ENCODE results near the gene HNRNPA1. TPM values are rescaled to one million over a fixed set of nuclear protein-coding genes. Genes with fewer than 3 reads are reported as not detected.
"Not testable (repeated sequence)": the region's sequence is repeated elsewhere in the genome, so short reads cannot be mapped to it uniquely, and the experiment has no call there.

The HNRNPA1 gene
- 100 to 1,000 TPM; 246 to 247 TPM for total RNA-seq

- Histone ChIP-seq H3K4me1 (peaks cover 48% of the 10 kb centered on the region), H3K36me3 (replicated peaks in 1 of 2; ENCODE audit: insufficient read depth in 1 of 2, low read depth in 2 of 2) (peaks cover 8 to 14% of the 10 kb centered on the region in 2 donors), H3K4me3 (peak within 1 kb of the TSS; percentile 52 to 62), H3K9me3 (no peaks in the 10 kb centered on the region), H3K27ac (peak within 1 kb of the TSS; percentile 84 to 99 (median 96)), H3K27me3 (no peaks in the 10 kb centered on the region)
- intact Hi-C loops (cut with DNase I): no loop called here
- peak in 1 of 7 experiments; percentile 17 for TF ChIP-seq CTCF (IDR thresholded peaks at IDR 0.05)
- peak; percentile 88 to 99 (median 99) for TF ChIP-seq POLR2A (IDR thresholded peaks at IDR 0.05)
- DNase-seq: peak; percentile 96 to 100 (median 98)
- WGBS, 2 donors: 0% methylated on average over 48 of the region's 48 CpGs
- ATAC-seq: peak; percentile 87
These were observed at the start of gene HNRNPA1 for GRCh38 chr12:54280468-54281260. TSS of gene HNRNPA1 (plus strand) at chr12:54280726. CDS start at chr12:54280808, 82 bp downstream.

GRCh38 chr12:54231269-54231668 lies 49.3 kb upstream of the HNRNPA1 start:
- H3K27ac ChIP-seq; H3K4me3 ChIP-seq; H3K9me3 ChIP-seq; H3K27me3 ChIP-seq; DNase-seq; H3K36me3 ChIP-seq (replicated peaks in 1 of 2; ENCODE audit: insufficient read depth in 1 of 2, low read depth in 2 of 2); H3K4me1 ChIP-seq; intact Hi-C loops (cut with DNase I); ATAC-seq: not testable (repeated sequence)
- 94 to 96% methylated on average over 3 of the region's 3 CpGs for WGBS, 2 donors

- intact Hi-C loops (cut with DNase I): no loop called here
- Histone ChIP-seq H3K4me1 (no peaks in the 10 kb centered on the region), H3K27ac (no peak overlapping the region), H3K36me3 (replicated peaks in 1 of 2; ENCODE audit: insufficient read depth in 1 of 2, low read depth in 2 of 2) (no peaks in the 10 kb centered on the region), H3K9me3 (no peaks in the 10 kb centered on the region), H3K4me3 (no peak overlapping the region), H3K27me3 (no peaks in the 10 kb centered on the region)
- WGBS, 2 donors: 85 to 88% methylated on average over 2 of the region's 2 CpGs
- no peak for ATAC-seq
- DNase-seq: no peak
- TF ChIP-seq CTCF (IDR thresholded peaks at IDR 0.05): no peak
These were observed 47.7 kb upstream of the HNRNPA1 start for GRCh38 chr12:54232790-54233189.

- intact Hi-C loops (cut with DNase I): no loop called here
These were observed 42.0 kb upstream of the HNRNPA1 start for GRCh38 chr12:54238531-54238930.

GRCh38 chr12:54239620-54240019 lies 40.9 kb upstream of the HNRNPA1 start:
- H3K9me3 ChIP-seq: no peaks in the 10 kb centered on the region
- no peaks in the 10 kb centered on the region for H3K4me1 ChIP-seq
- peaks cover 3 to 15% of the 10 kb centered on the region in 2 donors for H3K36me3 ChIP-seq (replicated peaks in 1 of 2; ENCODE audit: insufficient read depth in 1 of 2, low read depth in 2 of 2)
- DNase-seq (no peak), ATAC-seq (no peak)
- no peak overlapping the region for H3K27ac ChIP-seq
- no peaks in the 10 kb centered on the region for H3K27me3 ChIP-seq
- intact Hi-C loops (cut with DNase I): no loop called here
- no peak overlapping the region for H3K4me3 ChIP-seq
- no peak for TF ChIP-seq POLR2A (IDR thresholded peaks at IDR 0.05)
- TF ChIP-seq CTCF (IDR thresholded peaks at IDR 0.05): no peak

More at GRCh38 chr12:54238531-54238930, 42.0 kb upstream of the HNRNPA1 start:
- Histone ChIP-seq H3K9me3 (no peaks in the 10 kb centered on the region), H3K36me3 (replicated peaks in 1 of 2; ENCODE audit: insufficient read depth in 1 of 2, low read depth in 2 of 2) (peaks cover 3 to 10% of the 10 kb centered on the region in 2 donors), H3K4me1 (no peaks in the 10 kb centered on the region), H3K27me3 (no peaks in the 10 kb centered on the region), H3K4me3 (no peak overlapping the region), H3K27ac (no peak overlapping the region)
- 31 to 38% methylated on average over 1 of the region's 1 CpG for WGBS, 2 donors
- DNase-seq: no peak
- TF ChIP-seq CTCF (IDR thresholded peaks at IDR 0.05) (no peak), POLR2A (IDR thresholded peaks at IDR 0.05) (no peak)
- no peak for ATAC-seq
